NCI-H82 treated with DMSO at 0.1 percent for 48 hours (cell line): ENCODE data around the gene NBEAL2.
"Not testable (repeated sequence)": the region's sequence is repeated elsewhere in the genome, so short reads cannot be mapped to it uniquely, and the experiment has no call there.

Source experiments
- DNase-seq: peaks from one replicate; lab custom pipeline; 2025; ENCODE audit not compliant: unreplicated experiment; lab: John Stamatoyannopoulos, UW

Gene NBEAL2

GRCh38 chr3:47034868-47035489 is 55.5 kb downstream of the NBEAL2 start:
- DNase-seq = no peak

DNA sequence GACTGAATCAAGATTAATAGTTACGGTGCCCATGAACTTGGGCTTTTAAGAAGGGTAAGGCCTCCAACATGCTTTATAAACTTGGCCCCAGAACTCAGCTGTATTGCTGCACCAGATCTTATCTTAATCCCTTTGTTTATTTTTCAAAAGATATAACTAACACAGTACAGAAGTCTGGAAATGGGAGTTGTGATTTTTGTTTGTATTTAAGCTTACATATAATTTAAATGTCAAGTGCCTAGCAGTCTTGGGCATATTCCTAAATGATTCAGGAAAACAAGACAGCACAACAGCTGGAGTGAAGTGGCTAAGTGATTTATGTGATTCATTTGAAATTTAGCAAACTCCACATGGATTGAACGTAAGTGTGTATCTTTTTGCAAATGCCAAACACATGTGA is 56.2 kb downstream of the NBEAL2 start:
- no peak for DNase-seq

- no peak for DNase-seq
Observed at GRCh38 chr3:47036145-47036544, 56.7 kb downstream of the NBEAL2 start.

GRCh38 chr3:47037302-47037701 is 57.8 kb downstream of the NBEAL2 start:
- not testable (repeated sequence) for DNase-seq

- DNase-seq = no peak
Observed at GRCh38 chr3:47041114-47041513, 61.6 kb downstream of the NBEAL2 start.

GRCh38 chr3:47042231-47042791 is 62.8 kb downstream of the NBEAL2 start:
- no peak for DNase-seq

GRCh38 chr3:47047069-47047468 is 67.6 kb downstream of the NBEAL2 start:
- no peak for DNase-seq

- no peak for DNase-seq
Observed at GRCh38 chr3:47047673-47048072, 68.2 kb downstream of the NBEAL2 start.

GRCh38 chr3:47054412-47054811 is 74.9 kb downstream of the NBEAL2 start:
- DNase-seq = no peak

DNA sequence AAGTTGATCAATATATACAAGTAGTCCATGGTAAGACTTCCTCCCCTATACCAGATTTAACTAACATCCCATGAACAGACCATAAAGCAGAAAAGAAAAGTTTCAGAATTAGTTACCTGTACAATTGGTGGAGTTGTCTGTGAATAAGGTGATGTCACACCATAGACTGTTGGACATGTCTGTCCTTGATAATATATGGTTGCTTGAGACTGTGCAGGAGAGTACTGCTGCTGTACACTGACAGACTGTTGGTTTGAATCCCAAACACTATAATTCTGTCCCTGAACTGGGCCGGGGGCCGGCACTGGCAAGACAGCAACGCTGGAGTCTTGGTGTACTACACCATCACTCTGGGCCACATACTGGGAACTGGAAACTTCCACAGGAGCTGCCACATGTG is 77.2 kb downstream of the NBEAL2 start:
- DNase-seq = no peak

DNA sequence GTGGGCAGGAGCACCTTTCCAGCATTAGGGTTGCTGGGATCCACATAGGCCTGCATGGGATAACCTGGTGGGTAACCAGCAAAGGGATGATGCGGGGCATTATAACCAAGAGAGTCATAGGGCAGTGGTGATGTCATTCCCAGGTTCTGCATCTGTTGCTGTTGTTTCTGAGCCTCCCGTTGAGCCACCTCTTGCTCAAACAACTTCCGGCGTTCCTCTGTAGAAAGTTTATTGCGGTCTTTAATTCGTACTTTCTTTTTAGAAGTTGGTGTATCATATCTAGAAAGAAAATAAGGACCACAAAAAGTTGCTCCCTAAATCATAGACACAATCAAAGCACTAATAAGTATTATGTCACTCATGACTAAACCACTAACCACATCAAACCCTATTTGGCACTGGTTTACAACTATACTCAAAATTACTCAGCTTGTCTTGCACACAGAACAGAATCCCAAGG is 77.8 kb downstream of the NBEAL2 start:
- no peak for DNase-seq
